Stimulated activated naive CD8-positive, alpha-beta T cell treated with anti-CD3 and anti-CD28 coated beads, Interleukin-15, Interleukin-2, amounts not matched to agents 100 ng/mL and 50 ng/mL, for 24 hours (primary cell): ENCODE measurements around the gene ZEB1.

Source experiments
- H3K27ac Mint-ChIP-seq: one replicate; pipeline ENCODE4 v1.8.0; 2021; ENCODE audit warnings: mild to moderate bottlenecking, mixed read lengths
- H3K27me3 Mint-ChIP-seq: one replicate; pipeline ENCODE4 v1.8.0; 2021; ENCODE audit warnings: mixed read lengths
- H3K36me3 Mint-ChIP-seq: one replicate; pipeline ENCODE4 v1.8.0; 2021; ENCODE audit warnings: low read depth, mixed read lengths
- H3K4me1 Mint-ChIP-seq: one replicate; pipeline ENCODE4 v1.8.0; 2021; ENCODE audit warnings: low read depth, mixed read lengths
- H3K4me3 Mint-ChIP-seq: one replicate; pipeline ENCODE4 v1.8.0; 2021; ENCODE audit warnings: mild to moderate bottlenecking, mixed read lengths
- H3K9me3 Mint-ChIP-seq: one replicate; pipeline ENCODE4 v1.8.0; 2021; ENCODE audit warnings: mixed read lengths

The ZEB1 gene

GRCh38 chr10:31304291-31304970 lies 14.6 kb upstream of the ZEB1 start:
- no peak overlapping the region for H3K27ac Mint-ChIP-seq
- no peak overlapping the region for H3K4me3 Mint-ChIP-seq
- peaks cover 8% of the 10 kb centered on the region for H3K9me3 Mint-ChIP-seq
- peaks cover 14% of the 10 kb centered on the region for H3K27me3 Mint-ChIP-seq
- no peaks in the 10 kb centered on the region for H3K36me3 Mint-ChIP-seq
- no peaks in the 10 kb centered on the region for H3K4me1 Mint-ChIP-seq

- H3K4me3 Mint-ChIP-seq: no peak overlapping the region
- H3K9me3 Mint-ChIP-seq: no peaks in the 10 kb centered on the region
- H3K27ac Mint-ChIP-seq: no peak overlapping the region
- no peaks in the 10 kb centered on the region for H3K27me3 Mint-ChIP-seq
- H3K4me1 Mint-ChIP-seq: peaks cover 15% of the 10 kb centered on the region
- H3K36me3 Mint-ChIP-seq: peaks cover 10% of the 10 kb centered on the region
Observed at GRCh38 chr10:31313396-31313795, 5.6 kb upstream of the ZEB1 start.

- Mint-ChIP-seq H3K36me3 (peaks cover 13% of the 10 kb centered on the region), H3K4me3 (no peak overlapping the region), H3K27me3 (no peaks in the 10 kb centered on the region), H3K4me1 (peaks cover 18% of the 10 kb centered on the region), H3K27ac (no peak overlapping the region), H3K9me3 (no peaks in the 10 kb centered on the region)
Observed at GRCh38 chr10:31314256-31315150, 4.5 kb upstream of the ZEB1 start.

- Mint-ChIP-seq H3K27me3 (no peaks in the 10 kb centered on the region), H3K4me1 (peaks cover 18% of the 10 kb centered on the region), H3K27ac (no peak overlapping the region), H3K36me3 (peaks cover 13% of the 10 kb centered on the region), H3K9me3 (no peaks in the 10 kb centered on the region), H3K4me3 (no peak overlapping the region)
Observed at GRCh38 chr10:31315453-31315852, 3.6 kb upstream of the ZEB1 start.

- Mint-ChIP-seq H3K4me3 (peak overlapping the region; percentile 7), H3K27me3 (no peaks in the 10 kb centered on the region), H3K36me3 (peaks cover 13% of the 10 kb centered on the region), H3K9me3 (no peaks in the 10 kb centered on the region), H3K4me1 (peaks cover 30% of the 10 kb centered on the region), H3K27ac (no peak overlapping the region)
Observed at GRCh38 chr10:31317171-31317570, 1.8 kb upstream of the ZEB1 start.

- peaks cover 13% of the 10 kb centered on the region for H3K36me3 Mint-ChIP-seq
- peaks cover 37% of the 10 kb centered on the region for H3K4me1 Mint-ChIP-seq
- H3K4me3 Mint-ChIP-seq: peak overlapping the region; percentile 94
- no peaks in the 10 kb centered on the region for H3K27me3 Mint-ChIP-seq
- H3K27ac Mint-ChIP-seq: peak overlapping the region; percentile 97
- no peaks in the 10 kb centered on the region for H3K9me3 Mint-ChIP-seq
Observed at GRCh38 chr10:31317652-31318381, 1.2 kb upstream of the ZEB1 start.

GRCh38 chr10:31318382-31318853 lies 598 bp upstream of the ZEB1 start:
- H3K36me3 Mint-ChIP-seq: peaks cover 13% of the 10 kb centered on the region
- H3K9me3 Mint-ChIP-seq: no peaks in the 10 kb centered on the region
- H3K27me3 Mint-ChIP-seq: no peaks in the 10 kb centered on the region
- H3K4me3 Mint-ChIP-seq: peak overlapping the region; percentile 94
- peaks cover 40% of the 10 kb centered on the region for H3K4me1 Mint-ChIP-seq
- H3K27ac Mint-ChIP-seq: peak overlapping the region; percentile 97

- peaks cover 13% of the 10 kb centered on the region for H3K36me3 Mint-ChIP-seq
- H3K4me3 Mint-ChIP-seq: peak overlapping the region; percentile 94
- peaks cover 50% of the 10 kb centered on the region for H3K4me1 Mint-ChIP-seq
- H3K9me3 Mint-ChIP-seq: no peaks in the 10 kb centered on the region
- peak overlapping the region; percentile 89 for H3K27ac Mint-ChIP-seq
- H3K27me3 Mint-ChIP-seq: no peaks in the 10 kb centered on the region
Observed at GRCh38 chr10:31319602-31320549, 860 bp downstream of the ZEB1 start.

- Mint-ChIP-seq H3K27me3 (no peaks in the 10 kb centered on the region), H3K4me1 (peaks cover 54% of the 10 kb centered on the region), H3K27ac (peak overlapping the region; percentile 89), H3K4me3 (peak overlapping the region; percentile 92), H3K36me3 (peaks cover 13% of the 10 kb centered on the region), H3K9me3 (no peaks in the 10 kb centered on the region)
Observed at GRCh38 chr10:31320550-31321211, 1.7 kb downstream of the ZEB1 start.

GRCh38 chr10:31321396-31321941 lies 2.5 kb downstream of the ZEB1 start:
- Mint-ChIP-seq H3K27ac (peak overlapping the region; percentile 89), H3K36me3 (peaks cover 13% of the 10 kb centered on the region), H3K4me3 (peak overlapping the region; percentile 92), H3K4me1 (peaks cover 62% of the 10 kb centered on the region), H3K27me3 (no peaks in the 10 kb centered on the region), H3K9me3 (no peaks in the 10 kb centered on the region)

- H3K4me3 Mint-ChIP-seq: peak overlapping the region; percentile 92
- H3K36me3 Mint-ChIP-seq: peaks cover 8% of the 10 kb centered on the region
- peaks cover 61% of the 10 kb centered on the region for H3K4me1 Mint-ChIP-seq
- H3K27me3 Mint-ChIP-seq: no peaks in the 10 kb centered on the region
- no peak overlapping the region for H3K27ac Mint-ChIP-seq
- no peaks in the 10 kb centered on the region for H3K9me3 Mint-ChIP-seq
Observed at GRCh38 chr10:31322647-31323046, 3.6 kb downstream of the ZEB1 start.

GRCh38 chr10:31340343-31340742 lies 21.3 kb downstream of the ZEB1 start:
- Mint-ChIP-seq H3K27ac (no peak overlapping the region), H3K4me1 (peaks cover 18% of the 10 kb centered on the region), H3K36me3 (no peaks in the 10 kb centered on the region), H3K4me3 (no peak overlapping the region), H3K27me3 (no peaks in the 10 kb centered on the region), H3K9me3 (no peaks in the 10 kb centered on the region)

- no peak overlapping the region for H3K27ac Mint-ChIP-seq
- H3K36me3 Mint-ChIP-seq: no peaks in the 10 kb centered on the region
- H3K9me3 Mint-ChIP-seq: no peaks in the 10 kb centered on the region
- H3K27me3 Mint-ChIP-seq: no peaks in the 10 kb centered on the region
- peaks cover 30% of the 10 kb centered on the region for H3K4me1 Mint-ChIP-seq
- no peak overlapping the region for H3K4me3 Mint-ChIP-seq
Observed at GRCh38 chr10:31341552-31341951, 22.5 kb downstream of the ZEB1 start.
